Caco-2 (cell line): Measurements from ENCODE around the gene TUBA8. TPM values are rescaled to one million over a fixed set of nuclear protein-coding genes. Genes with fewer than 3 reads are reported as not detected.
"Not testable (repeated sequence)": the region's sequence is repeated elsewhere in the genome, so short reads cannot be mapped to it uniquely, and the experiment has no call there.

Experiments used
- BruUV-seq: library from RNA; stranded (reverse); fragments of 400-500 nt; replicated peaks from 2 replicates; lab custom pipeline; 2021; lab: Mats Ljungman, UMichigan
- CTCF ChIA-PET: fragments of 300-600 bp; sonication (Branson Sonifier 250); formaldehyde crosslinking; loops from one replicate; lab custom pipeline; 2022; ENCODE audit warnings: antibody characterized with exemption; lab: Charles Lee
- POLR2A ChIA-PET: fragments of 300-600 bp; sonication (Branson Sonifier 250); formaldehyde crosslinking; loops from one replicate; lab custom pipeline; 2022; ENCODE audit warnings: antibody characterized with exemption; lab: Charles Lee
- DNase-seq, 2 experiments: peaks; one replicate each; pipeline versions ENCODE4 v3.0.0 to v3.0.0-alpha.2; 2020 to 2022
- H3K27me3 ChIP-seq: replicated peaks from 2 replicates; pipeline ENCODE4 v1.6.0; 2011; ENCODE audit warnings: low read length; ENCODE audit not compliant: control insufficient read depth, insufficient read depth
- H3K36me3 ChIP-seq: 2 replicates; pipeline ENCODE4 v1.5.1; 2011; ENCODE audit warnings: low read length; ENCODE audit not compliant: control insufficient read depth, insufficient read depth
- H3K4me1 ChIP-seq: fragments of 250-450 bp; sonication (Bioruptor Pico); 2 replicates; pipeline ENCODE4 v1.5.1; 2020; ENCODE audit warnings: mild to moderate bottlenecking
- H3K4me3 ChIP-seq: 2 replicates; pipeline ENCODE4 v1.5.1; 2011; ENCODE audit warnings: low read depth, mild to moderate bottlenecking, control low read depth, low read length
- H3K9me3 ChIP-seq: fragments of 250-450 bp; sonication (Bioruptor Pico); 2 replicates; pipeline ENCODE4 v1.5.1; 2020; ENCODE audit warnings: mild to moderate bottlenecking, moderate library complexity
- H3K27ac Mint-ChIP-seq: one replicate; pipeline ENCODE4 v1.8.0; 2022; ENCODE audit warnings: mixed read lengths; ENCODE audit not compliant: unreplicated experiment
- H3K27me3 Mint-ChIP-seq: one replicate; pipeline ENCODE4 v1.8.0; 2022; ENCODE audit warnings: mixed read lengths; ENCODE audit not compliant: insufficient read depth, unreplicated experiment
- H3K36me3 Mint-ChIP-seq: one replicate; pipeline ENCODE4 v1.8.0; 2022; ENCODE audit warnings: mild to moderate bottlenecking, mixed read lengths; ENCODE audit not compliant: insufficient read depth, unreplicated experiment
- H3K4me1 Mint-ChIP-seq: one replicate; pipeline ENCODE4 v1.8.0; 2022; ENCODE audit warnings: low read depth, mixed read lengths; ENCODE audit not compliant: unreplicated experiment
- H3K4me3 Mint-ChIP-seq: one replicate; pipeline ENCODE4 v1.8.0; 2022; ENCODE audit warnings: mild to moderate bottlenecking, moderate library complexity, mixed read lengths; ENCODE audit not compliant: unreplicated experiment
- H3K9me3 Mint-ChIP-seq: one replicate; pipeline ENCODE4 v1.8.0; 2022; ENCODE audit warnings: mixed read lengths; ENCODE audit not compliant: unreplicated experiment
- CTCF ChIP-seq, 2 experiments: fragments of 200-600 bp in 1 of 2; IDR thresholded peaks; 1 replicate in 1 of 2; 2 replicates in 1 of 2; pipeline versions ENCODE4 v1.5.1 to v1.8.0; 2011 to 2022; ENCODE audit warnings: antibody characterized with exemption in 1 of 2, control low read depth in 1 of 2, inconsistent platforms in 1 of 2, low read depth in 1 of 2, low read length in 1 of 2, mild to moderate bottlenecking in 1 of 2, moderate library complexity in 1 of 2; ENCODE audit not compliant: insufficient read depth in 1 of 2, severe bottlenecking in 1 of 2, unreplicated experiment in 1 of 2
- intact Hi-C: fragments of 100-400 bp; cut with micrococcal nuclease; formaldehyde crosslinking; loops from one replicate; pipeline ENCODE4 v1.10.0; 2022; ENCODE audit not compliant: unreplicated experiment
- total RNA-seq: library from RNA; stranded (reverse); gene quantifications from 2 replicates; pipeline ENCODE4 v1.2.3, GENCODE V29; 2022

The TUBA8 gene
- total RNA-seq, 1 experiment from 2014 or later = 0.73 TPM

GRCh38 chr22:18133452-18133851 is 22.8 kb downstream of the TUBA8 start:
- H3K4me3 ChIP-seq = no peak overlapping the region
- Mint-ChIP-seq H3K4me1 (no peaks in the 10 kb centered on the region), H3K9me3 (no peaks in the 10 kb centered on the region), H3K4me3 (no peak overlapping the region), H3K27me3 (no peaks in the 10 kb centered on the region), H3K36me3 (peaks cover 5% of the 10 kb centered on the region), H3K27ac (no peak overlapping the region)
- ChIA-PET POLR2A (no interaction called here), CTCF (no interaction called here)
- no TSS peak for BruUV-seq
- DNase-seq = no peak
- intact Hi-C loops = no loop called here
- no peaks in the 10 kb centered on the region for H3K4me1 ChIP-seq
- H3K9me3 ChIP-seq = no peaks in the 10 kb centered on the region
- no peaks in the 10 kb centered on the region for H3K36me3 ChIP-seq
- TF ChIP-seq CTCF (IDR thresholded peaks at IDR 0.05; ENCODE audit: insufficient read depth in 1 of 2, low read depth in 1 of 2, low read length in 1 of 2, severe bottlenecking in 1 of 2, unreplicated experiment in 1 of 2) = no peak
- H3K27me3 ChIP-seq = no peaks in the 10 kb centered on the region

GRCh38 chr22:18136563-18137320 is 26.1 kb downstream of the TUBA8 start:
- no peak for DNase-seq
- H3K27me3 Mint-ChIP-seq = no peaks in the 10 kb centered on the region
- Histone ChIP-seq H3K9me3 (no peaks in the 10 kb centered on the region), H3K36me3 (no peaks in the 10 kb centered on the region), H3K27me3 (no peaks in the 10 kb centered on the region), H3K4me1 (no peaks in the 10 kb centered on the region), H3K4me3 (no peak overlapping the region)
- no TSS peak for BruUV-seq
- no peak for TF ChIP-seq CTCF (IDR thresholded peaks at IDR 0.05; ENCODE audit: insufficient read depth in 1 of 2, low read depth in 1 of 2, low read length in 1 of 2, severe bottlenecking in 1 of 2, unreplicated experiment in 1 of 2)
- peaks cover 1% of the 10 kb centered on the region for H3K36me3 Mint-ChIP-seq
- CTCF ChIA-PET = no interaction called here
- no peak overlapping the region for H3K27ac Mint-ChIP-seq
- no peak overlapping the region for H3K4me3 Mint-ChIP-seq
- intact Hi-C loops = no loop called here
- POLR2A ChIA-PET = no interaction called here
- H3K9me3 Mint-ChIP-seq = no peaks in the 10 kb centered on the region
- no peaks in the 10 kb centered on the region for H3K4me1 Mint-ChIP-seq

- H3K36me3 Mint-ChIP-seq, intact Hi-C loops, CTCF ChIA-PET, H3K4me3 ChIP-seq, H3K27ac Mint-ChIP-seq, DNase-seq, H3K27me3 ChIP-seq, H3K4me3 Mint-ChIP-seq, BruUV-seq, H3K36me3 ChIP-seq, H3K4me1 ChIP-seq, POLR2A ChIA-PET, H3K4me1 Mint-ChIP-seq, H3K9me3 Mint-ChIP-seq, H3K9me3 ChIP-seq, H3K27me3 Mint-ChIP-seq: not testable (repeated sequence)
Observed at GRCh38 chr22:18141004-18141403, 30.4 kb downstream of the TUBA8 start.
